Neural progenitor cell (in vitro differentiated cells): ENCODE data around the gene FRMPD1. TPM values are rescaled to one million over a fixed set of nuclear protein-coding genes. Genes with fewer than 3 reads are reported as not detected.

Experiments used
- DNase-seq: peaks from one replicate; pipeline ENCODE4 v3.0.0-alpha.2; 2016; ENCODE audit warnings: low spot score
- H2AFZ ChIP-seq: fragments of 200-600 bp; sonication (generic); replicated peaks from 2 replicates; pipeline ENCODE4 v1.6.1; 2016; ENCODE audit warnings: antibody characterized with exemption
- H3F3A ChIP-seq: fragments of 200-600 bp; sonication (generic); 2 replicates; pipeline ENCODE4 v1.6.1; 2016; ENCODE audit warnings: antibody characterized with exemption, low read depth
- H3K27ac ChIP-seq: fragments of 200-600 bp; sonication (generic); 2 replicates; pipeline ENCODE4 v1.5.1; 2016; ENCODE audit warnings: mild to moderate bottlenecking
- H3K27me3 ChIP-seq: fragments of 200-600 bp; sonication (generic); 2 replicates; pipeline ENCODE4 v1.6.1; 2016; ENCODE audit warnings: mild to moderate bottlenecking, moderate library complexity
- H3K36me3 ChIP-seq: fragments of 200-600 bp; sonication (generic); 2 replicates; pipeline ENCODE4 v1.5.1; 2016
- H3K4me1 ChIP-seq: fragments of 200-600 bp; sonication (generic); 2 replicates; pipeline ENCODE4 v1.6.1; 2016; ENCODE audit warnings: mixed run types
- H3K4me2 ChIP-seq: fragments of 200-600 bp; sonication (generic); 2 replicates; pipeline ENCODE4 v1.6.1; 2016
- H3K4me3 ChIP-seq: fragments of 200-600 bp; sonication (generic); 2 replicates; pipeline ENCODE4 v1.5.1; 2016
- H3K79me2 ChIP-seq: fragments of 200-600 bp; sonication (generic); 2 replicates; pipeline ENCODE4 v1.6.1; 2016; ENCODE audit warnings: low read depth
- H3K9ac ChIP-seq: fragments of 200-600 bp; sonication (generic); 2 replicates; pipeline ENCODE4 v1.6.1; 2016
- H3K9me3 ChIP-seq: fragments of 200-600 bp; sonication (generic); 2 replicates; pipeline ENCODE4 v1.5.1; 2016; ENCODE audit warnings: low read depth
- H4K20me1 ChIP-seq: fragments of 200-600 bp; sonication (generic); 2 replicates; pipeline ENCODE4 v1.6.1; 2016; ENCODE audit warnings: low read depth
- H3K27ac Mint-ChIP-seq: 3 replicates; pipeline ENCODE4 v1.8.0; 2021; ENCODE audit warnings: mixed read lengths
- H3K27me3 Mint-ChIP-seq: 2 replicates; pipeline ENCODE4 v1.8.0; 2022; ENCODE audit warnings: low read depth, mild to moderate bottlenecking, inconsistent platforms, moderate library complexity, mixed read lengths; ENCODE audit not compliant: insufficient read depth
- H3K36me3 Mint-ChIP-seq: 3 replicates; pipeline ENCODE4 v1.8.0; 2021; ENCODE audit warnings: mixed read lengths
- H3K4me1 Mint-ChIP-seq: 3 replicates; pipeline ENCODE4 v1.8.0; 2021; ENCODE audit warnings: mixed read lengths
- H3K4me3 Mint-ChIP-seq: 3 replicates; pipeline ENCODE4 v1.8.0; 2021; ENCODE audit warnings: mild to moderate bottlenecking, moderate library complexity, mixed read lengths
- H3K9me3 Mint-ChIP-seq: 3 replicates; pipeline ENCODE4 v1.8.0; 2020; ENCODE audit warnings: mixed read lengths
- EZH2 ChIP-seq: fragments of 200-600 bp; sonication (generic); IDR thresholded peaks from 2 replicates; pipeline ENCODE4 v1.6.1; 2017; ENCODE audit warnings: antibody characterized with exemption, mild to moderate bottlenecking, moderate library complexity
- EZH2phosphoT487 ChIP-seq: fragments of 200-600 bp; sonication (generic); IDR thresholded peaks from 2 replicates; pipeline ENCODE4 v1.6.1; 2017; ENCODE audit warnings: antibody characterized with exemption
- total RNA-seq: library from RNA; depleted of rRNA; stranded (reverse); fragments of >200 nt; gene quantifications from 2 replicates; pipeline ENCODE4 v1.2.3, GENCODE V29; 2015; ENCODE audit warnings: low replicate concordance
- TF ChIP-seq, protein P1 (sequence below): fragments of 200-600 bp; sonication (generic); IDR thresholded peaks from 2 replicates; pipeline ENCODE4 v1.5.1; 2017; ENCODE audit warnings: antibody characterized with exemption, mild to moderate bottlenecking

The FRMPD1 gene
- total RNA-seq, 1 donor from 2014 or later: not detected

DNA sequence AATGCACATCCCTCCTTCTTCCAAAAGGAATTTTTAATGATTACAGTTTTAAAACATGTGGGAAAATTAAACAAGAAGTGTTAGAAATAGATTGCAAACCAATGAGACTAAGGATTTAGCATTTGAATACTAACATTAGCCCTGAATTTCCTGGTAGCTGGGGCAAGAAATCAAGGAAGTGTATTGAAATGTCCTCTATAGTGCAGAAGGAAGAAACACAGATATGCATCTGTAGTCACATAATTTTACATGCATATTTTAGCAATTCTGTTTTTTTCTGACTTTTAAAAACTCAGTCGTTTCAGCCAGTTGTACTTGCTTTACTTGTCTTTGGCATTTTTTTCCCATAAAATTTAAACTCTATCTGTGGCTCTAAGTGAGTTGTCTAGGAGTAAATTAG is 45.8 kb downstream of the FRMPD1 start:
- H3K27ac Mint-ChIP-seq: no peak overlapping the region
- TF ChIP-seq EZH2: no peak
- TF ChIP-seq, protein P1, sequence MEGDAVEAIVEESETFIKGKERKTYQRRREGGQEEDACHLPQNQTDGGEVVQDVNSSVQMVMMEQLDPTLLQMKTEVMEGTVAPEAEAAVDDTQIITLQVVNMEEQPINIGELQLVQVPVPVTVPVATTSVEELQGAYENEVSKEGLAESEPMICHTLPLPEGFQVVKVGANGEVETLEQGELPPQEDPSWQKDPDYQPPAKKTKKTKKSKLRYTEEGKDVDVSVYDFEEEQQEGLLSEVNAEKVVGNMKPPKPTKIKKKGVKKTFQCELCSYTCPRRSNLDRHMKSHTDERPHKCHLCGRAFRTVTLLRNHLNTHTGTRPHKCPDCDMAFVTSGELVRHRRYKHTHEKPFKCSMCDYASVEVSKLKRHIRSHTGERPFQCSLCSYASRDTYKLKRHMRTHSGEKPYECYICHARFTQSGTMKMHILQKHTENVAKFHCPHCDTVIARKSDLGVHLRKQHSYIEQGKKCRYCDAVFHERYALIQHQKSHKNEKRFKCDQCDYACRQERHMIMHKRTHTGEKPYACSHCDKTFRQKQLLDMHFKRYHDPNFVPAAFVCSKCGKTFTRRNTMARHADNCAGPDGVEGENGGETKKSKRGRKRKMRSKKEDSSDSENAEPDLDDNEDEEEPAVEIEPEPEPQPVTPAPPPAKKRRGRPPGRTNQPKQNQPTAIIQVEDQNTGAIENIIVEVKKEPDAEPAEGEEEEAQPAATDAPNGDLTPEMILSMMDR: no peak
- TF ChIP-seq EZH2phosphoT487: no peak
- H3K9me3 ChIP-seq: no peaks in the 10 kb centered on the region
- H3F3A ChIP-seq: no peaks in the 10 kb centered on the region
- H3K4me1 Mint-ChIP-seq: no peaks in the 10 kb centered on the region
- no peak overlapping the region for H3K9ac ChIP-seq
- no peaks in the 10 kb centered on the region for H3K4me1 ChIP-seq
- no peaks in the 10 kb centered on the region for H3K9me3 Mint-ChIP-seq
- no peak for DNase-seq
- H3K4me3 ChIP-seq: no peak overlapping the region
- H3K4me2 ChIP-seq: no peak overlapping the region
- H3K27me3 Mint-ChIP-seq: no peaks in the 10 kb centered on the region
- H3K4me3 Mint-ChIP-seq: no peak overlapping the region
- H4K20me1 ChIP-seq: no peaks in the 10 kb centered on the region
- no peaks in the 10 kb centered on the region for H3K36me3 Mint-ChIP-seq
- H3K79me2 ChIP-seq: no peaks in the 10 kb centered on the region
- no peaks in the 10 kb centered on the region for H3K36me3 ChIP-seq
- no peaks in the 10 kb centered on the region for H3K27me3 ChIP-seq
- H3K27ac ChIP-seq: no peak overlapping the region
- H2AFZ ChIP-seq: no peak overlapping the region

DNA sequence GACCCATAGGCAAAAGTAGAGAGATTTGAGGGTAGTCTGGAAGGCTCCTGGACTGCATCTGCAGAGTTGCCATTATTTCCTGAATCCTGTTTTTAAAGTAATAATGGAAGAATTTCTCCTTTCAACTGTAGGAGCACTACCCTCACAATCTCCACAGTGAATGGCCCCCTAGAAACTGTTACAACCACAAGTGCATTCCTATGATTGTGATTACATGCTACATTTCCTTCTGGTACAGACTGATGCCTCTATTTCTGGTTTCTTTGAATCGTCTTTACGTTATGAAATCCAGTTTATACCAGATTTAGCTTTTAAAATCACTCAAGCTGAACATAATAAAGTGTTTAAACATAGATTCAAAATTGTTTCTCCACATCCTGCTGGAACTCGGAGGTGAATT is 49.4 kb downstream of the FRMPD1 start:
- Histone ChIP-seq H3F3A (no peaks in the 10 kb centered on the region), H3K9ac (no peak overlapping the region), H3K36me3 (no peaks in the 10 kb centered on the region), H4K20me1 (no peaks in the 10 kb centered on the region), H3K9me3 (no peaks in the 10 kb centered on the region), H3K4me2 (no peak overlapping the region), H3K27ac (no peak overlapping the region), H3K4me3 (no peak overlapping the region), H3K27me3 (no peaks in the 10 kb centered on the region), H2AFZ (no peak overlapping the region), H3K4me1 (no peaks in the 10 kb centered on the region), H3K79me2 (no peaks in the 10 kb centered on the region)
- no peak overlapping the region for H3K4me3 Mint-ChIP-seq
- TF ChIP-seq, protein P1: no peak
- TF ChIP-seq EZH2phosphoT487: no peak
- no peak for TF ChIP-seq EZH2
- no peak for DNase-seq
- no peaks in the 10 kb centered on the region for H3K27me3 Mint-ChIP-seq
- H3K27ac Mint-ChIP-seq: no peak overlapping the region
- H3K36me3 Mint-ChIP-seq: no peaks in the 10 kb centered on the region
- H3K9me3 Mint-ChIP-seq: no peaks in the 10 kb centered on the region
- no peaks in the 10 kb centered on the region for H3K4me1 Mint-ChIP-seq

DNA sequence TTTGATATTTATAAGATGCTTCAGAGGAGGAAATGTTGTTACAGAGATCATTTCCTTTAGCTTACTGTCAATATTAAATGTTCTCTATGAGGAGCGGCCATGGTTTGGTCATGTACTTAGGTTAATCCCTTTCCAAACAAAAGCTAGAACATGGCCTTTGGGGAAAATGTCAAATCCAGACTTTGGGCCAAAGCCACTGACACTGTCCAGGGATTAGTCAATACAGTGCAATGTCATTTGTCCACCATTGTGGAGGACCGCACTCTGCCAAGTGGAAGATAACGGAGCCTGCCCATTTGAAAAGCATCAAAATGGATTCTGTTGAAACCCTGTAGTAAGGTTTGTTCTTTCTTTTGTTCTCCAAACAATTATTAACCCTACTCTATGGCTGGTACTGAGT is 50.1 kb downstream of the FRMPD1 start:
- Histone ChIP-seq H3K4me1 (no peaks in the 10 kb centered on the region), H3F3A (no peaks in the 10 kb centered on the region), H2AFZ (no peak overlapping the region), H3K36me3 (no peaks in the 10 kb centered on the region), H4K20me1 (no peaks in the 10 kb centered on the region), H3K4me3 (no peak overlapping the region), H3K27me3 (no peaks in the 10 kb centered on the region), H3K4me2 (no peak overlapping the region), H3K9ac (no peak overlapping the region), H3K27ac (no peak overlapping the region), H3K79me2 (no peaks in the 10 kb centered on the region), H3K9me3 (no peaks in the 10 kb centered on the region)
- Mint-ChIP-seq H3K27me3 (no peaks in the 10 kb centered on the region), H3K4me3 (no peak overlapping the region), H3K27ac (no peak overlapping the region), H3K4me1 (no peaks in the 10 kb centered on the region), H3K36me3 (no peaks in the 10 kb centered on the region), H3K9me3 (no peaks in the 10 kb centered on the region)
- DNase-seq: no peak
- no peak for TF ChIP-seq EZH2phosphoT487
- TF ChIP-seq, protein P1: no peak
- TF ChIP-seq EZH2: no peak
